ENCODE data around the gene RFX3. TPM values are rescaled to one million over a fixed set of nuclear protein-coding genes. Genes with fewer than 3 reads are reported as not detected.

The RFX3 gene
- total RNA-seq, 4 donors from 2014 or later = 8.4 to 15.3 (median 9.7) TPM

DNA sequence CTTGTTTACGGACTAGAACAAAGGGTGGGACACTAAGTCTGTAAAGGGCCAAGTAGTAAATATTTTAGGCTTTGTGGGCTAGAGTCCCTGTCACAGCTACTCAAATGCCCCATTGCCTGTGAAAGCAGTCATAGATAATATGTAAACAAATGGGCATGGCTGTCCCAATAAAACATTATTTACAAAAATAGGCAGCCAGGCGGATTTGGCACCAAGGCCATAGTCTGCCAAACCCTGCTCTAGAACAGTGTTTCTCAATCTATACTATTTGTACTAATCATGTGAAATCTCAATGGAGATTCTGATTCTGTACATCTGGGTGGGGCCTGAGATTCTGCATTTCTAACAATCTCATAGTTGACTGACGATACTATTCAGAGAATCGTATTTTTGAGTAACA lies 92.0 kb downstream of the RFX3 start:
- TF ChIP-seq, protein P1, sequence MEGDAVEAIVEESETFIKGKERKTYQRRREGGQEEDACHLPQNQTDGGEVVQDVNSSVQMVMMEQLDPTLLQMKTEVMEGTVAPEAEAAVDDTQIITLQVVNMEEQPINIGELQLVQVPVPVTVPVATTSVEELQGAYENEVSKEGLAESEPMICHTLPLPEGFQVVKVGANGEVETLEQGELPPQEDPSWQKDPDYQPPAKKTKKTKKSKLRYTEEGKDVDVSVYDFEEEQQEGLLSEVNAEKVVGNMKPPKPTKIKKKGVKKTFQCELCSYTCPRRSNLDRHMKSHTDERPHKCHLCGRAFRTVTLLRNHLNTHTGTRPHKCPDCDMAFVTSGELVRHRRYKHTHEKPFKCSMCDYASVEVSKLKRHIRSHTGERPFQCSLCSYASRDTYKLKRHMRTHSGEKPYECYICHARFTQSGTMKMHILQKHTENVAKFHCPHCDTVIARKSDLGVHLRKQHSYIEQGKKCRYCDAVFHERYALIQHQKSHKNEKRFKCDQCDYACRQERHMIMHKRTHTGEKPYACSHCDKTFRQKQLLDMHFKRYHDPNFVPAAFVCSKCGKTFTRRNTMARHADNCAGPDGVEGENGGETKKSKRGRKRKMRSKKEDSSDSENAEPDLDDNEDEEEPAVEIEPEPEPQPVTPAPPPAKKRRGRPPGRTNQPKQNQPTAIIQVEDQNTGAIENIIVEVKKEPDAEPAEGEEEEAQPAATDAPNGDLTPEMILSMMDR (IDR thresholded peaks at IDR 0.05; ENCODE audit: low read depth) = no peak

DNA sequence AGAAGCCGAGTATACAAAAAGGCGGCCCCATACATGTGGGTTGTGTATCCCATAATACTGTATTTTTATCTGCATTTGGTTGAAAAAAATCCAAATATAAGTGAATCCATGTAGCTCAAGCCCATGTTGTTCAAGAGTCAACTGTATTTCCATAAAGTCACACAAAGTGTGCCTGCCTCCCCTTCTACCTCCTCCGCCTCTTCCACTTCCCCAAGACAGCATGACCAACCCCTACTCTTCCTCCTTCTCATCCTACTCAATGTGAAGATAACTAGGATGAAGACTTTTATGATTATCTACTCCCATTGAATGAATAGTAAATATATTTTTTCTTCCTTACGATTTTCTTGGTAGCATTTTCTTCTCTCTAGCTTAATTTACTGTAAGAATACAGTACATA lies 92.7 kb downstream of the RFX3 start:
- TF ChIP-seq, protein P1 (IDR thresholded peaks at IDR 0.05; ENCODE audit: low read depth) = no peak

DNA sequence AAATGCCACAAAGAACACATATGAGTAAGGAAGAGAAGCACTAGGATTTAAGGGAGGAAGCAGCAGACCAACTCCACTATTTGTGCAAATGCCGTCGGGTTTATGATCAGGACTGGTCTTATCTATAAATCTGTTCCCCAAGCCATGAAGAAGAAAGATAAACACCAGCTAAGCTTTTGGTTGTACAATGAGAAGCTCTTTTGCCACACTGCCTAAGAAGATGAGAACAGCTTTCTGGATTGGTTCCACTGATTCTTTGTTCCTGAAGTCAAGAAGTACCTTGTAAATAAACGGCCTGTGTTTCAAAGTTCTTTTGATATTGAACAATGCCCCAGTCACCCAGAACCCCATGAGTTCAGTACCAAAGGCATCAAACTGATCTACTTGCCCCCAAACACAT lies 93.9 kb downstream of the RFX3 start:
- TF ChIP-seq, protein P1 (IDR thresholded peaks at IDR 0.05; ENCODE audit: low read depth) = no peak

DNA sequence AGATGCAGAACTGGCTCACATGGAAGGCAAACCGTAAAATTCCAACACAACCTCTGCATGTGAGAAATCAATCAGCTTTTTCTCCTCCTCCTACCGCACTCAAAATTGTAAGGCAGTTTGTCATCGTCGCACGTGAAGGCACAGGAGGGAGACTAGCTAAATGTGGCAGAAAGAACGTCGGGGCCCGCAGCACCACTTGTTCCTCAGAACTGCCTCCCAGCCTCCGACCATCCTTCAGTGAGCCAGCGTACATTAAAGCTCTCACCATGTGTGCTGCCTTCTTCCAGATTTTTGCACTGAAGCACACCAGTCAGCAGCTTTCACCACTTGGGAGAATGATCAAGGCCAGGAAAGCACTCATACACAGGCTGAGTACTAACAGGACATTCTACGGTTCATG lies 105.9 kb downstream of the RFX3 start:
- TF ChIP-seq, protein P1 (IDR thresholded peaks at IDR 0.05; ENCODE audit: low read depth) = no peak

DNA sequence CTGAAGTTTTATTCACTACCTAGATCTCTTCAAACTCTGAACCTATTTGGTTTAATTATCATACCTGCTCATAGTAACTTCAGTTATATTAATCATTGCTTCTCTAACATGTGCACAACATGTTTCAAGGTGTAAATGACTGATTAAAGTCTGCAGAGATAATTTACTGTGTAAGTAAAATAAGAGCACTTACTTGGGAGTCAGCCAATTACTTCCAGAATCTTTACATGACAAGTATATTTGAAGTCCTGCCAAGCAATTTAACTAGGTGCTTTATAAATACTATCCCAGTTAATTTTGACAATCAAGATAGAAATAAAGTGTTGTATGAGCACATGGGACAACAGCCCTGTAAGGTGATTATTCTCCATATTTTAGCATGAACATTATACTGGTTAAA lies 109.9 kb downstream of the RFX3 start:
- TF ChIP-seq, protein P1 (IDR thresholded peaks at IDR 0.05; ENCODE audit: low read depth) = no peak

DNA sequence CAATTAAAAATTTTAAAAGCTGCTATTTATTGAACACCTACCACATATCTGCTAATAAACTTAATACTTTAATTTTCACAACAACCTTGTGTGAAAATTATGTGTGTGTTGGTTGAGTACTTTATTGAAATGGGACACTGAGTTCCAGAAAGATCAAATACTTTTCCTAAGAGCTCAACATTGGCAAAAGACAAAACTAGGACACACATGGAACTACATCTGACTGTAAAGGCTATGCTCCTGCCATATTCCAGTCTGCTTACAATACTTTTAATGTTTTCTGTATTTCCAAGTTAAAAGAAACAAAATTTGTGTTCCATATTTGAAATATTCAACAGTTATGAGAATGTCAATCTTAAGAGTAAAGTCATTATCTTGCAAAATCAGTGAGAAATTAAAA lies 111.8 kb downstream of the RFX3 start:
- TF ChIP-seq, protein P1 (IDR thresholded peaks at IDR 0.05; ENCODE audit: low read depth) = no peak

DNA sequence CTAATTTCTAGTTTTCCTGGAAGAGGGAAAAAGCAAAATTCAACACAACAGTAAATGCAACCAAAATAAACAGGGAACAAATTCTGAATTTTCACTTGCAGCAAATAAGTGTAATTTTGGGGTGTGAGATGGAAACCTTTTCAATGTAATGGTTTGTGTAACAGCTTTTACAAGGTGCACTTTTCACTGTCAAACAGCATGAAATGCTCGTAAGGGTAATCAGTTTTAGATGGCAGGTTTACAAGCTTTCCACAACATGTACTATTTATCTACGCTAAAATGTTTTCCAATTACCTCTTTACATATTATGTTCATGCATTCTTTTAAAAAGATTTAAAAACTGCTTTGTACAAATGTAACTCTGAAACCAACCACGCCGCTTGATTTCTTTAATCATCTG lies 115.3 kb downstream of the RFX3 start:
- TF ChIP-seq, protein P1 (IDR thresholded peaks at IDR 0.05; ENCODE audit: low read depth) = no peak

All from subcutaneous adipose tissue (tissue), 4 donors.